NCI-H1694 (cell line): ENCODE data around the gene FAM83G.
"Not testable (repeated sequence)": the region's sequence is repeated elsewhere in the genome, so short reads cannot be mapped to it uniquely, and the experiment has no call there.

Experiments
- DNase-seq: peaks from one replicate; lab custom pipeline; 2025; lab: John Stamatoyannopoulos, UW

FAM83G gene

GRCh38 chr17:18954321-18954720 lies 50.2 kb downstream of the FAM83G start:
- no peak for DNase-seq

DNA sequence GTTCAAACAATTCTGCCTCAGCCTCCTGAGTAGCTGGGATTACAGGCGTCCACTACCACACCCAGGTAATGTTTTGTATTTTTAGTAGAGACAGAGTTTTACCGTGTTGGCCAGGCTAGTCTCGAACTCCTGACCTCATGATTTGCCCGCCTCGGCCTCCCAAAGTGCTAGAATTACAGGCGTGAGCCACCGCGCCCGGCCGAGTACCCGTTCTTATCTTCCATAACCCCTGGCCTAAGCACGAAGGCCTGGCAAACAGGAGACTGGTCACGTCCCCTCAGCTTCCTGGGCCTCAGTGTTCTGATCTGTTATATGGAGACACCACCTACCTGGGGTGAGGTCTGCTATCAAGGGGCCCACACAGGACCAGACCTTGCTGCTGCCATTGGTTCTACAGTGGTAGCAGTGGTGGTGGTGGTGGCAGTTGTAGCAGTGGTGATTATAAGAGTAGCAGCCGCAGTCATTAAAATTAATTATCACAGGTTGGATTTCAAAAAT lies 51.3 kb downstream of the FAM83G start:
- DNase-seq, result no peak

DNA sequence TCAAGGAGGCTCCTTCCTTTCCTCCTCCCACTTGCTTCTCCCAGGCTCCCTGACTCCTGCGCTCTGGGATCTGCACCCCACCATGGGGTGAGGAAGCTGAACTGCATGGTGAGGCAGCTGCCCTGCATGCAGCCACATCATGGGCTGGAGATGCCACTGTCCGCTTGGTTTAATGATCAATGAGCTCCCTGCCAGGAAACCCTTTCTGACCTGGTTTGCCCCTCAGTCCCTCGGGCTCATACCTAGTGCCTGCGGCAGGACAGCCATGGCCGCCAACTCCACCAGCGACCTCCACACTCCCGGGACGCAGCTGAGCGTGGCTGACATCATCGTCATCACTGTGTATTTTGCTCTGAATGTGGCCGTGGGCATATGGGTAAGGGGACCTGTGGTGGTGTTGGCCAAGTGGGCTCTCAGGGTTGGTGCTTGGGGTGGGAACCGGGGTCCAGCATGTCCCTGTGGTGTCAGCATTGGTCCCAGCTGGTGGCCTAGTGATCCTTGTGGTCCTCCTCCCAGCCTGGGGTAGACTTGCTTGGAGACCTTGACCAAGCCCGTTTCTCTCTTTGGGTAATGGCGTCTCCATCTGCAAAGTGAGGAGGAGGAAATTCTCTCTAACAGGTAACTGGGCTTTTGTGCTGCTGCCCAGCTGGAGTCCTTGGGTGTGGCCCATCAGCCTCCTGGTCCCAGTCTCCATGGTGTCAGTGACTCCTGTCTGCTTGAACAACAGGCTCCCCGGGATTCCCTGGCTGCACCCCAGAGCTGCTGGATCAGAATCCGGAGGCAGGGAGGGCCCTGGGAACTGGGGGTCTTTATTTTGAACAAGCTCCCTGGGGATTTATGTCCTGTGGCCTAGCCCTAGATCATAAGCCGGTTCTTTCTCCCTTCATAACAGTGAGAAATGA lies 52.4 kb downstream of the FAM83G start, which contains the start of gene SLC5A10:
SLC5A10 (plus strand) TSS at position 225 of the 902 bp plus-strand sequence; CDS start at position 266, 41 bp downstream.
- no peak for DNase-seq

DNA sequence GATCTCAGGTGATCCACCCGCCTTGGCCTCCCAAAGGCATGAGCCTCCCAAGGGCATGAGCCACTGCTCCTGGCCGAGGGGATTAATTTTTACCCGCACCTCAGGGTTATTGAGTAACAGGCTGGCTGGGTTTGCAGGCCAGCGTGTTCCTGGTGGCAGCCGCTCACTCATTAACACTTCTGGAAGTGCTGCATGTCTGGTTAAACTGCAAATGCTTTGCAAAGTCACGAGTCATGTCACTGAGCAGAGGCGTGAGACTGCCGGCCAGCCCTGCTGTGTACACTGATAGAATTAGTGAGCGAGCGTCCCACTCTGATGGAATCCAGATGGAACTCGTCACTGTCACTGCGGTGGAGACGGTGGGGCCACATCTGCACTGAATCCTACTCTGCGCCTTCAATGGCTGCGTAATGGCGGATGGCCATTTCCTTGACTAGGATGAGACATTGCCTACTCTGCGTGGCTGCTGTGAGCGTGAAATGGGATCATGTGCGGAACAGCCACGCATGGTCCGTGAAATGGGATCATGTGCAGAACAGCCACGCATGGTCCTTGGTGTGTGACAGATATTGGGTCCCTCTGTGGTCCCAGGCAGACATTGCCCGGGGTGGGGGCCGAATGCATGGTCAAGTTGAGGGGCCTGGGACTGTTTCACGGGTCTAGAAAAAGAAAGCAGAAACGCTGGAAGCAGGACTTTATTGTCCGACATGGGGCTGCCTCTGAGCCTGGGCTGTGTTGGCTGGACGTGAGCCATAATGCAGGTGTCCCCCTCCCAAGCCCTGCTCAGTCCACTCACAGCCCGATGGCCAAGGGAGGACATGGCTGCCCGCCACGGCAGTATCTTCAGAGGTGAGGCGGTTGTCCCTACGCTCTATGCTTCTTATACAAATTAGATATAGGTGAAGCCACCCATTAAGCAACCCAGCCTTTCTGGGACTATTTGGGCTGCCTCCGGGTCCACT lies 53.3 kb downstream of the FAM83G start:
- no peak for DNase-seq

- DNase-seq, result no peak
Measured at GRCh38 chr17:18950346-18950745, 54.2 kb downstream of the FAM83G start.

- no peak for DNase-seq
Measured at GRCh38 chr17:18949566-18949965, 55.0 kb downstream of the FAM83G start.

DNA sequence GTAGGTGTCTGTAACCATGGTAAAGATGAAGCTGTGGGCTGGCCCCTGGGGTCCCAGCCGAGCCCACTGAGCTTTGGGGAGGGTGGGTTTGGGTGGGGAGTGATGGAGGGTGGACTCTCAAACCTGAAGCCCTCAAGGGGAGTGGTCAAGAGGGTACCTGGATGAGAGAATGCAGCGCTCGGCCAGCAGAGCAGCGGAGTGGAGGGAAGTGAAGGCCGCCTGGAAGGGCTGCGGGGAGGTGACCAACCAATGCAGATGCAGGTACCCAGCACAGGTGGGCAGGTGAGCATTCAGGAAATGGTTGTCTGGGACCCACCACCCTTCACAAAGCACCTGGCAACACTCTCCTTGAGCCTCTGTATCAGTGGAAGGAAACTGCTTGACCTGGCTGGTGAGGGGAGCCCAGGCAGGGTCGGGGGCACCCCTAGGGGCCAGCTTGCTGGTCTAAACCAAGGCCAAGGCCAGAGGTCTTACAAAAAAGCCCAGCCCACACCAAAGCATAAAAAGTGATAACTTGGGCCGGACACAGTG lies 56.0 kb downstream of the FAM83G start:
- DNase-seq, result no peak

DNA sequence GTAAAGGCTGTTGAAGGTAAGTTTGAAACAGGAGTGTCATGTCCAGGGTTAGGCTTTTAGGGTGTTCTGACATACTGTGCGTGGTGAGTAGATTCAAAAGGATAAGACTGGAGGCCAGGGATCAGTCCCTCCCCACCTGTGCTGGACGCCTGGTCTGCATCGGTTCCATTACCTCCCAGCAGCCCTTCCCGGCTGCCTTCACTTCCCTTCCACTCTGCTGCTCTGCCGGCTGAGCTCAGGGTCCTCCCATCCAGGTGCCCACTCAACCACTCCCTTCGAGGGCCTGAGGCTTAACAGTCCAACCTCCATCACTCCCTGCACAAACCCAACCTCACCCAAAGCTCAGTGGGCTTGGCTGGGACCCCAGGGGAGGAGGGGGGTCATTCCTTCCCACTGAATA lies 56.7 kb downstream of the FAM83G start:
- no peak for DNase-seq

- no peak for DNase-seq
Measured at GRCh38 chr17:18946536-18946935, 58.0 kb downstream of the FAM83G start.

DNA sequence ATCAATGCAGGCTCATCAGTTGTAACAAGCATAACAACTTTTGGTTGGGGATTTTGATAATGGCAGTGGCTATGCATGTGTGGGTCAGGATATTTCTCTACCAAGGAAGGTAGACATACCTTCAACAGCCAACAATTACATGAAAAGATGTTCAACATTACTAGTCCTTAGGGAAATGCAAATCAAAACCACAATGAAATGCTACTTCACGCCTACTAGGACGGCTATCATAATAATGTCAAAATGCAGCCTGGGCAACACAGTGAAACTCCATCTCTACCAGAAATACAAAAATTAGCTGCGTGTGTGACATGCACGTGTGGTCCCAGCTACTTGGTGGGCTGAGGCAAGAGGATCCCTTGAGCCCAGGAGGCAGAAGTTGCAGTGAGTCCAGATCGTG lies 59.9 kb downstream of the FAM83G start:
- no peak for DNase-seq

- DNase-seq, result no peak
Measured at GRCh38 chr17:18938692-18939023, 65.9 kb downstream of the FAM83G start.

DNA sequence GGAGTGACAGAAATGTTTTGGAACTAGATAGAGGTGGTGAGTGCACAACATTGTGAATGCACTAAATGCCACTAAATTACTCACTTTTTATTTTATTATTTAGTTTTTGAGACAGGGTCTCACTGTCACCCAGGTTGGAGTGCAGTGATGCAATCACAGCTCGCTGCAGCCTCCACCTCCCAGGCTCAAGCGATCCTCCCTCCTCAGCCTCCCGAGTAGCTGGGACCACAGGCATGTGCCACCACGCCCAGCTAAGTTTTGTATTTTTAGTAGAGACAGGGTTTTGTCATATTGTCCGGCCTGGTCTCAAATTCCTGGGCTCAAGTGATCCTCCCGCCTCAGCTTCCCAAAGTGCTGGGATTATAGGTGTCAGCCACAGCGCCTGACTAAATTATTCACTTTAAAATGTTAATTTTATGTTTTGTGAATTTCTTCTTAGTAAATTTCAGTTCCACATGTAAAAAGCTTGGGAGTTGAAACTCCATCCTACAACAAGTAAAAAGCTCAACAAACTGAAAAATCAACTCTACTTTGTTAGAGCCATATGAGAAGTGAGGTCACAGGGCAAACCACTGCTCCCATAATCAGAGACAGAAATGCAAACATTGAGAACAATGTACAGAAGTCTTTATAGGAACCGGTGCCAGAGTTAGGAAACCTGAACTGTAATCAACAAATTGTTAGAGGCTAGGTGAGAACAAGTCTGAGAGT lies 66.4 kb downstream of the FAM83G start:
- DNase-seq, result no peak

GRCh38 chr17:18933102-18934058 lies 71.2 kb downstream of the FAM83G start:
- DNase-seq, result no peak

DNA sequence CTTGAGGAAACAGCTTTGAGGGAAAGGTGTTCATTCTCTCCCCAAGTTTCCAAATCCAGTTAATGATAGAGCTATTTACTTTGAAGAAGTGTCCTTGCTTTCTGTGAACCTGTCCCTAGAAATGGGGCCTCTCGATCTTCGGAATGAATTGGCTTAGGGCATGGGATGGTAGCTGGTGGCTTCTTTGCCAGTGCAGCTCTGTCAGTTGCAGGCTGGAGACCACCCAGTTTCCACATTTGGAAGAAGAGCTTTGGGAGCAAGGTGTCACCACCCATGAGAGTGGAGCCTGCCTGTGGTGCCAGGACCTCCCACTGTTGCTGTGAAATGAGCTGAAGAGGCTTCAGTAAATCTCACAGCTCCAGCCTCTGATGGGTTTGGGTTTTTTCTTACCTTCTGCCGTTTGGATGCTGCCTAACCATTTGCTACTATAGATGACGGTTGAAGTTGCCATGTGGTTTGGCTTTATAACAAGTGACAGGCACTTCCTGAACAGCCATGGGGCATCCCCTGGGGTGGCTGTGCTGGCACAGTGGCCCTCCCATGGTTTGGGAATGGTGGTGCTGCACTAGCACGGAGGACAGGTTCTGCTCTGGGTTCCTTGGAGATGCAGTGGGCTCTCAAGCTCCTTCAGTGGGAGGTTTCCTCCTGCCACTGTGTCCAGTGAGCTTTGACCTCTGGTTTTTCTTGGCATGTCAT lies 72.1 kb downstream of the FAM83G start:
- no peak for DNase-seq

GRCh38 chr17:18928628-18929125 lies 75.9 kb downstream of the FAM83G start:
- DNase-seq, result no peak

GRCh38 chr17:18925187-18925586 lies 79.4 kb downstream of the FAM83G start:
- DNase-seq, result no peak

DNA sequence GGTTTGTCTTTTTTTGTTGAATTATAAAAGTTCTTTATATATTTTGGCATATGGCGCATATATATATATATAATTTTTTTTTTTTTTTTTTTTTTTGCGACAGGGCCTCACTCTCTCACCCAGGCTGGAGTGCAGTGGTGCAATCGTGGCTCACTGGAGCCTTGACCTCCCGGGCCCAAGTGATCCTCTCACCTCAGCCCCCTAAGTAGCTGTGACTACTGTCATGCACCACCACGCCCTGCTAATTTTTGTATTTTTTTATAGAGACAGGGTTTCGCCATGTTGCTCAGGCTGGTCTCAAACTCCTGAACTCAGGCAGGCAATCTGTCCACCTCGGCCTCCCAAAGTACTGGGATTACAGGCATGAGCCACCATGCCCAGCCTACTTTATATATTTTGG lies 82.0 kb downstream of the FAM83G start:
- DNase-seq, result not testable (repeated sequence)

GRCh38 chr17:18921912-18922451 lies 82.6 kb downstream of the FAM83G start:
- DNase-seq, result no peak

- no peak for DNase-seq
Measured at GRCh38 chr17:18921485-18921884, 83.1 kb downstream of the FAM83G start.
